Caco-2 (cell line): Measurements from ENCODE around the gene VWA3B. TPM values are rescaled to one million over a fixed set of nuclear protein-coding genes. Genes with fewer than 3 reads are reported as not detected.

Experiments used
- BruUV-seq: library from RNA; stranded (reverse); fragments of 400-500 nt; replicated peaks from 2 replicates; lab custom pipeline; 2021; lab: Mats Ljungman, UMichigan
- CTCF ChIA-PET: fragments of 300-600 bp; sonication (Branson Sonifier 250); formaldehyde crosslinking; loops from one replicate; lab custom pipeline; 2022; ENCODE audit warnings: antibody characterized with exemption; lab: Charles Lee
- POLR2A ChIA-PET: fragments of 300-600 bp; sonication (Branson Sonifier 250); formaldehyde crosslinking; loops from one replicate; lab custom pipeline; 2022; ENCODE audit warnings: antibody characterized with exemption; lab: Charles Lee
- DNase-seq, 2 experiments: peaks; one replicate each; pipeline versions ENCODE4 v3.0.0 to v3.0.0-alpha.2; 2020 to 2022
- H3K27me3 ChIP-seq: replicated peaks from 2 replicates; pipeline ENCODE4 v1.6.0; 2011; ENCODE audit warnings: low read length; ENCODE audit not compliant: control insufficient read depth, insufficient read depth
- H3K36me3 ChIP-seq: 2 replicates; pipeline ENCODE4 v1.5.1; 2011; ENCODE audit warnings: low read length; ENCODE audit not compliant: control insufficient read depth, insufficient read depth
- H3K4me1 ChIP-seq: fragments of 250-450 bp; sonication (Bioruptor Pico); 2 replicates; pipeline ENCODE4 v1.5.1; 2020; ENCODE audit warnings: mild to moderate bottlenecking
- H3K4me3 ChIP-seq: 2 replicates; pipeline ENCODE4 v1.5.1; 2011; ENCODE audit warnings: low read depth, mild to moderate bottlenecking, control low read depth, low read length
- H3K9me3 ChIP-seq: fragments of 250-450 bp; sonication (Bioruptor Pico); 2 replicates; pipeline ENCODE4 v1.5.1; 2020; ENCODE audit warnings: mild to moderate bottlenecking, moderate library complexity
- H3K27ac Mint-ChIP-seq: one replicate; pipeline ENCODE4 v1.8.0; 2022; ENCODE audit warnings: mixed read lengths; ENCODE audit not compliant: unreplicated experiment
- H3K27me3 Mint-ChIP-seq: one replicate; pipeline ENCODE4 v1.8.0; 2022; ENCODE audit warnings: mixed read lengths; ENCODE audit not compliant: insufficient read depth, unreplicated experiment
- H3K36me3 Mint-ChIP-seq: one replicate; pipeline ENCODE4 v1.8.0; 2022; ENCODE audit warnings: mild to moderate bottlenecking, mixed read lengths; ENCODE audit not compliant: insufficient read depth, unreplicated experiment
- H3K4me1 Mint-ChIP-seq: one replicate; pipeline ENCODE4 v1.8.0; 2022; ENCODE audit warnings: low read depth, mixed read lengths; ENCODE audit not compliant: unreplicated experiment
- H3K4me3 Mint-ChIP-seq: one replicate; pipeline ENCODE4 v1.8.0; 2022; ENCODE audit warnings: mild to moderate bottlenecking, moderate library complexity, mixed read lengths; ENCODE audit not compliant: unreplicated experiment
- H3K9me3 Mint-ChIP-seq: one replicate; pipeline ENCODE4 v1.8.0; 2022; ENCODE audit warnings: mixed read lengths; ENCODE audit not compliant: unreplicated experiment
- CTCF ChIP-seq, 2 experiments: fragments of 200-600 bp in 1 of 2; IDR thresholded peaks; 1 replicate in 1 of 2; 2 replicates in 1 of 2; pipeline versions ENCODE4 v1.5.1 to v1.8.0; 2011 to 2022; ENCODE audit warnings: antibody characterized with exemption in 1 of 2, control low read depth in 1 of 2, inconsistent platforms in 1 of 2, low read depth in 1 of 2, low read length in 1 of 2, mild to moderate bottlenecking in 1 of 2, moderate library complexity in 1 of 2; ENCODE audit not compliant: insufficient read depth in 1 of 2, severe bottlenecking in 1 of 2, unreplicated experiment in 1 of 2
- intact Hi-C: fragments of 100-400 bp; cut with micrococcal nuclease; formaldehyde crosslinking; loops from one replicate; pipeline ENCODE4 v1.10.0; 2022; ENCODE audit not compliant: unreplicated experiment
- total RNA-seq: library from RNA; stranded (reverse); gene quantifications from 2 replicates; pipeline ENCODE4 v1.2.3, GENCODE V29; 2022

Gene VWA3B
- total RNA-seq, 1 experiment from 2014 or later = not detected

GRCh38 chr2:98058191-98058975 lies 28.6 kb upstream of the VWA3B start:
- no peak for DNase-seq
- intact Hi-C loops = no loop called here
- no peaks in the 10 kb centered on the region for H3K27me3 ChIP-seq
- Mint-ChIP-seq H3K9me3 (no peaks in the 10 kb centered on the region), H3K4me3 (no peak overlapping the region), H3K4me1 (no peaks in the 10 kb centered on the region), H3K27me3 (no peaks in the 10 kb centered on the region), H3K36me3 (no peaks in the 10 kb centered on the region), H3K27ac (no peak overlapping the region)
- no TSS peak for BruUV-seq
- no peaks in the 10 kb centered on the region for H3K4me1 ChIP-seq
- no peaks in the 10 kb centered on the region for H3K36me3 ChIP-seq
- no peak for TF ChIP-seq CTCF (IDR thresholded peaks at IDR 0.05; ENCODE audit: insufficient read depth in 1 of 2, low read depth in 1 of 2, low read length in 1 of 2, severe bottlenecking in 1 of 2, unreplicated experiment in 1 of 2)
- no peak overlapping the region for H3K4me3 ChIP-seq
- POLR2A ChIA-PET = no interaction called here
- no peaks in the 10 kb centered on the region for H3K9me3 ChIP-seq
- CTCF ChIA-PET = no interaction called here

- no peaks in the 10 kb centered on the region for H3K4me1 Mint-ChIP-seq
- ChIA-PET CTCF (no interaction called here), POLR2A (no interaction called here)
- no peak for TF ChIP-seq CTCF (IDR thresholded peaks at IDR 0.05; ENCODE audit: insufficient read depth in 1 of 2, low read depth in 1 of 2, low read length in 1 of 2, severe bottlenecking in 1 of 2, unreplicated experiment in 1 of 2)
- intact Hi-C loops = no loop called here
- DNase-seq = no peak
- no peak overlapping the region for H3K27ac Mint-ChIP-seq
- no peaks in the 10 kb centered on the region for H3K9me3 ChIP-seq
- no peaks in the 10 kb centered on the region for H3K36me3 ChIP-seq
- H3K36me3 Mint-ChIP-seq = no peaks in the 10 kb centered on the region
- no peaks in the 10 kb centered on the region for H3K27me3 ChIP-seq
- no peak overlapping the region for H3K4me3 ChIP-seq
- no peaks in the 10 kb centered on the region for H3K4me1 ChIP-seq
- peaks cover 4% of the 10 kb centered on the region for H3K27me3 Mint-ChIP-seq
- H3K4me3 Mint-ChIP-seq = no peak overlapping the region
- no TSS peak for BruUV-seq
- no peaks in the 10 kb centered on the region for H3K9me3 Mint-ChIP-seq
Measured at GRCh38 chr2:98060277-98060676, 26.7 kb upstream of the VWA3B start.

- no peak for TF ChIP-seq CTCF (IDR thresholded peaks at IDR 0.05; ENCODE audit: insufficient read depth in 1 of 2, low read depth in 1 of 2, low read length in 1 of 2, severe bottlenecking in 1 of 2, unreplicated experiment in 1 of 2)
- no peaks in the 10 kb centered on the region for H3K9me3 Mint-ChIP-seq
Measured at GRCh38 chr2:98063291-98063854, 23.6 kb upstream of the VWA3B start.

More at GRCh38 chr2:98063291-98063854, 23.6 kb upstream of the VWA3B start:
- Histone ChIP-seq H3K4me3 (no peak overlapping the region), H3K4me1 (no peaks in the 10 kb centered on the region), H3K9me3 (no peaks in the 10 kb centered on the region), H3K27me3 (no peaks in the 10 kb centered on the region), H3K36me3 (no peaks in the 10 kb centered on the region)
- ChIA-PET POLR2A (no interaction called here), CTCF (no interaction called here)
- BruUV-seq = no TSS peak
- H3K27ac Mint-ChIP-seq = no peak overlapping the region
- H3K27me3 Mint-ChIP-seq = peaks cover 4% of the 10 kb centered on the region
- no peak for DNase-seq
- intact Hi-C loops = no loop called here
- no peak overlapping the region for H3K4me3 Mint-ChIP-seq
- no peaks in the 10 kb centered on the region for H3K36me3 Mint-ChIP-seq
- H3K4me1 Mint-ChIP-seq = no peaks in the 10 kb centered on the region
